ENCODE measurements around the gene RAD18.

DNA sequence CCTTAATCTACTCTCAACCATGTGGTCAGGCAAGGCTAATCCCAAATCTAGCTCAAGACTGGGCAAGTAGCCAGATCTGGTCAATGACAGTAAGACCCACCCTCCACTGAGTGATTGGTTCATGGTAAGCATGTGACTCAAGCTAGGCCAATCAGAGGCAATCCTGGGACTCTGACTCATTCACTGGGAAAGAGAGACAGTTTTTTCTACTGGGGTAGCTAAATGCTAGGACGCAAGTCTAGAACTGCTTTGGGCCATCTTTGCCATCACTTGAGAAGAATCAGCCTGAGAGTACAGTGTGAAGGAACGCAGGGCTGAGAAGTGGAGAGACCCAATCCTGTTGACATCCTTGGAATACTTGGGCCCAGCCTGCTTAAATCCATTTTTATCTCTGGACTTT is 9.4 kb upstream of the RAD18 start:
- TF ChIP-seq CSDC2 (CRISPR knock-in tag; IDR thresholded peaks at IDR 0.05) (no peak), RARB (CRISPR knock-in tag; IDR thresholded peaks at IDR 0.05) (no peak), PATZ1 (CRISPR knock-in tag; IDR thresholded peaks at IDR 0.05; ENCODE audit: borderline replicate concordance) (no peak), TSHZ2 (CRISPR knock-in tag; IDR thresholded peaks at IDR 0.05) (no peak), TOX (CRISPR knock-in tag; IDR thresholded peaks at IDR 0.05; ENCODE audit: borderline replicate concordance) (no peak), ARNTL (CRISPR knock-in tag; IDR thresholded peaks at IDR 0.05; ENCODE audit: borderline replicate concordance, low read depth) (no peak)

All from SK-N-SH treated with all-trans-retinoic acid at 6 μM for 48 hours (cell line).